Naive thymus-derived CD4-positive, alpha-beta T cell (primary cell): ENCODE measurements around the gene PAK4. TPM values are rescaled to one million over a fixed set of nuclear protein-coding genes. Genes with fewer than 3 reads are reported as not detected.
A peak's percentile ranks its signal among the peaks of the same experiment; 100 is the strongest.

Experiments used
- ATAC-seq: fragments of 150-1000 bp; cut with Tn5 transposase; 2 replicates; pipeline ENCODE4 v1.10.0; 2021; ENCODE audit warnings: mild to moderate bottlenecking, moderate library complexity
- CTCF ChIA-PET: fragments of 350-600 bp; sonication (Branson Sonifier 250); formaldehyde crosslinking; loops from one replicate; lab custom pipeline; 2021; ENCODE audit warnings: antibody characterized with exemption; lab: Charles Lee
- POLR2A ChIA-PET: fragments of 350-600 bp; sonication (Branson Sonifier 250); formaldehyde crosslinking; loops from one replicate; lab custom pipeline; 2021; ENCODE audit warnings: antibody characterized with exemption, inconsistent platforms; lab: Charles Lee
- DNase-seq, 9 donors: peaks; one replicate each; pipeline versions ENCODE4 v3.0.0 to v3.0.0-alpha.2; 2020 to 2022; ENCODE audit warnings: mixed read lengths in 1 of 9
- H3K27ac ChIP-seq: one replicate; pipeline ENCODE4 v1.7.0; 2013; ENCODE audit warnings: mild to moderate bottlenecking, low read depth, low read length, moderate library complexity
- H3K27me3 ChIP-seq, 2 donors: one replicate each; pipeline ENCODE4 v1.7.0; 2013; ENCODE audit warnings: low read length in 2 of 2, mild to moderate bottlenecking in 2 of 2, moderate library complexity in 2 of 2; ENCODE audit not compliant: control insufficient read depth in 2 of 2, insufficient read depth in 2 of 2
- H3K36me3 ChIP-seq, 3 experiments: 1 replicate in 2 of 3; 2 replicates in 1 of 3; pipeline ENCODE4 v1.7.0; 2013; ENCODE audit warnings: low read length in 3 of 3, mild to moderate bottlenecking in 3 of 3, moderate library complexity in 1 of 3; ENCODE audit not compliant: insufficient read depth in 3 of 3, control insufficient read depth in 2 of 3
- H3K4me1 ChIP-seq, 2 donors: one replicate each; pipeline ENCODE4 v1.7.0; 2013; ENCODE audit warnings: low read length in 2 of 2, mild to moderate bottlenecking in 2 of 2, moderate library complexity in 1 of 2; ENCODE audit not compliant: control insufficient read depth in 2 of 2, insufficient read depth in 2 of 2
- H3K4me3 ChIP-seq: 2 replicates; pipeline ENCODE4 v1.7.0; 2013; ENCODE audit warnings: mild to moderate bottlenecking, low read length
- H3K9me3 ChIP-seq, 3 experiments: 1 replicate in 2 of 3; 2 replicates in 1 of 3; pipeline ENCODE4 v1.7.0; 2013; ENCODE audit warnings: low read length in 3 of 3; ENCODE audit not compliant: control insufficient read depth in 2 of 3
- H3K27ac Mint-ChIP-seq, 9 donors: one replicate each; pipeline ENCODE4 v1.8.0; 2020 to 2022; ENCODE audit warnings: mixed read lengths in 9 of 9, mild to moderate bottlenecking in 8 of 9, moderate library complexity in 5 of 9, inconsistent platforms in 2 of 9
- H3K27me3 Mint-ChIP-seq, 5 donors: one replicate each; pipeline ENCODE4 v1.8.0; 2021 to 2022; ENCODE audit warnings: mixed read lengths in 5 of 5, mild to moderate bottlenecking in 1 of 5
- H3K36me3 Mint-ChIP-seq, 5 donors: one replicate each; pipeline ENCODE4 v1.8.0; 2020 to 2022; ENCODE audit warnings: mixed read lengths in 5 of 5, mild to moderate bottlenecking in 3 of 5, inconsistent platforms in 1 of 5
- H3K4me1 Mint-ChIP-seq, 7 donors: one replicate each; pipeline ENCODE4 v1.8.0; 2020 to 2022; ENCODE audit warnings: mixed read lengths in 7 of 7, mild to moderate bottlenecking in 3 of 7, inconsistent platforms in 1 of 7
- H3K4me3 Mint-ChIP-seq, 10 donors: one replicate each; pipeline ENCODE4 v1.8.0; 2020 to 2022; ENCODE audit warnings: mild to moderate bottlenecking in 10 of 10, mixed read lengths in 10 of 10, moderate library complexity in 6 of 10, inconsistent platforms in 2 of 10
- H3K9me3 Mint-ChIP-seq, 11 donors: one replicate each; pipeline ENCODE4 v1.8.0; 2020 to 2022; ENCODE audit warnings: mixed read lengths in 11 of 11, mild to moderate bottlenecking in 4 of 11, inconsistent platforms in 1 of 11, moderate library complexity in 1 of 11
- intact Hi-C, 2 donors: fragments of 100-400 bp; cut with micrococcal nuclease; formaldehyde crosslinking; loops; one replicate each; pipeline ENCODE4 v1.15.1; 2023
- polyA plus RNA-seq, 2 donors: library from polyadenylated mRNA; unstranded; fragments of 300-500 nt; fragmentation: Illumina TruSeq; gene quantifications; one replicate each; pipeline ENCODE4 v1.2.3, GENCODE V29; 2021
- total RNA-seq, 6 experiments: library from RNA in 5 of 6; stranded (reverse) in 5 of 6; gene quantifications; 1 replicate in 5 of 6; 2 replicates in 1 of 6; pipeline ENCODE4 v1.2.3 and lab custom pipeline; 2021 to 2026

Gene PAK4
- total and polyA plus RNA-seq, 7 experiments from 2014 or later = 1.0 to 17.5 (median 10.4) TPM

DNA sequence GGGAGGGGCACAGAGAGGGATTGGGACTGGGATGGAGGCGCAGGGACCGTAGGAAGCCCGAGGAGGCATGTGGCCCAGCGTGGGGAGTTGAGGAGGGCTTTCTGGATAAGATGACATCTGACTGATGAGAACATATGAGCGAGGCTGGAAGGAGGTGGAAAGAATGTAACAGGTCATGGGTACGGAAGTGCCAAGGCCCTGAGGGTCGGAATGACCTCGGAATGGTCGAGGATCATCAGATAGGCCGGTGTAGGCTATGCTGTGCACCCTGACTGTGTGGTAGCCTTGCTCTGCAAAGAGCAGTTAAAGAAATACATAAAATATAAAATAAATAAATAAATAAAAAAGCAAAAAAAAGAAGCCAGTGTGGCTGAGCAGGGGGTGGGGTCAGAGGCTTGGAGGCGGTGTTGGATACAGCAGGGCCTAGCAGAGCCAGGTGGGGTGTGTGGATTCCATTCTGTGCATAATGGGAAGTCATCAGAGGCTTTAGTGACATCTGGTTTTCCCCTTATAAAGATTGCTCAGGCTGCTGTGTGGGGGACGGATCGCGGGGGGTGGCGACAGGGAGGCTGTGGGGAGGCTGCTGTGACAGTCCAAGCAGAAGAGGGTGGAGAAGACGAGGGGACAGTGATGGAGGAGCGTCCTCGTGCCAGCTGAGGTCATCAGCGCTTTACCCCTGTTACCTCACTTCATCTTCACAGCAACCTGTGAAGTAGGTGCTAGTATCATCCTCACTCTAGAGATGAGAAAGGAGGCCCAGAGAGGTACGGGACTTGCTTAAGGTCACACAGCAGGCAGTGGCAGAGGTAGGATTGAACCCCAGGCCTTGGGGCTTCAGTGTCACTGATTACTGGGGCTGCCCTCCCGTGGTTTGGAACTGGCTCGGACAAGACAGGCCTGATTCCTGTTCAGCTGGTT lies 5.0 kb downstream of the PAK4 start:
- CTCF ChIA-PET = no interaction called here
- H3K36me3 Mint-ChIP-seq = peaks cover 0 to 1% (median 0%) of the 10 kb centered on the region in 5 donors
- peaks cover 23 to 53% (median 33%) of the 10 kb centered on the region in 7 donors for H3K4me1 Mint-ChIP-seq
- Histone ChIP-seq H3K27me3 (no peaks in the 10 kb centered on the region), H3K36me3 (peaks cover 0 to 3% (median 0%) of the 10 kb centered on the region in 3 experiments), H3K4me1 (peaks cover 0 to 4% of the 10 kb centered on the region in 2 donors), H3K4me3 (no peak overlapping the region), H3K27ac (no peak overlapping the region), H3K9me3 (no peaks in the 10 kb centered on the region)
- H3K4me3 Mint-ChIP-seq = no peak overlapping the region
- DNase-seq (no peak), ATAC-seq (no peak)
- H3K9me3 Mint-ChIP-seq = no peaks in the 10 kb centered on the region
- H3K27me3 Mint-ChIP-seq = no peaks in the 10 kb centered on the region
- H3K27ac Mint-ChIP-seq = peak overlapping the region in 1 of 9 donors; percentile 52
- POLR2A ChIA-PET = interaction anchor here (0.6 kb wide), 1 partner anchor 696 kb away, joined by 3 read pairs; no protein-coding TSS in a partner anchor
- intact Hi-C loops = no loop called here

- no peak overlapping the region for H3K4me3 ChIP-seq
- no peak for ATAC-seq
- H3K4me1 ChIP-seq = no peaks in the 10 kb centered on the region
- Mint-ChIP-seq H3K27me3 (no peaks in the 10 kb centered on the region), H3K9me3 (no peaks in the 10 kb centered on the region), H3K27ac (peak overlapping the region in 2 of 9 donors; percentile 33 to 52), H3K4me3 (no peak overlapping the region), H3K36me3 (no peaks in the 10 kb centered on the region), H3K4me1 (peaks cover 16 to 48% (median 32%) of the 10 kb centered on the region in 7 donors)
- CTCF ChIA-PET = interaction anchor here (0.7 to 1.0 kb wide), 2 partner anchors 9 to 202 kb away, joined by 3 read pairs; no protein-coding TSS in a partner anchor
- DNase-seq = no peak
- no peak overlapping the region for H3K27ac ChIP-seq
- no peaks in the 10 kb centered on the region for H3K36me3 ChIP-seq
- intact Hi-C loops = no loop called here
- H3K27me3 ChIP-seq = no peaks in the 10 kb centered on the region
- POLR2A ChIA-PET = interaction anchor here (0.6 kb wide), 1 partner anchor 697 kb away, joined by 3 read pairs; no protein-coding TSS in a partner anchor
- H3K9me3 ChIP-seq = no peaks in the 10 kb centered on the region
Measured at GRCh38 chr19:39131255-39131755, 5.7 kb downstream of the PAK4 start.

DNA sequence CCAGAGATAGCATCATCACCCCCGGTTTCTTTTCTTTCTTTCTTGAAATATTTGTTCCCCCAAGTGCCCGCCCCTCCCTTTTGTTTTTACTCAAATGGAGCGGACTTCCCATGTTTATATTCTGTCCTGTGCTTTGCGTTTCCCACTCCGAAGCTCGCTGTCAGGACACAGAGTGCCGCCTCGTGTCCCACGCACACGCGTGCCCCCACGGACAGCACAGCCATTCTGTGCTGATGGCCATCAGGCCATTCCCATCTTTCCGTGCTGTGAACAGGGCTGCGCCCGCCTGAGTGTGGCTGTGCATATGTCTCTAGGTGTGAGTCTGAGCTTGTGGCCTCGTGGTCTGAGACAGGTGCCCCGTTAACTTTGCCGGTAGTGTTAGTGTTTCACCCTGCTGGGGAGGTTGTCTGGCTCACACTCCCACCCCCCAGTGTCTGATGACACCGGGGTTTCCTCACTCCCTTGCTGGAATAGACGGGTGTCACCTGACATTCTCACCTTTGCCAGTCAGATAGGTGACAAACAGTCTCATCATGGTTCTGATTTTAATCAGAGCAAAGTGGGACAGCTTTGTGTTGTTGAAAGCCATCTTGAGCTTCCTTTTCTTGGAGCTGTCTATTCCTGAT lies 6.9 kb downstream of the PAK4 start:
- peak overlapping the region in 2 of 9 donors; percentile 1 to 59 for H3K27ac Mint-ChIP-seq
- H3K27me3 Mint-ChIP-seq = no peaks in the 10 kb centered on the region
- ChIA-PET POLR2A (interaction anchor here (0.5 to 1.0 kb wide), 3 partner anchors 9 to 258 kb away, joined by 3 read pairs; partner anchors contain the start of genes MED29 and PAF1), CTCF (interaction anchor here (0.7 kb wide), 1 partner anchor 201 kb away, joined by 3 read pairs; no protein-coding TSS in a partner anchor)
- no peak overlapping the region for H3K4me3 Mint-ChIP-seq
- H3K36me3 Mint-ChIP-seq = peaks cover 0 to 6% (median 0%) of the 10 kb centered on the region in 5 donors
- peaks cover 14 to 45% (median 37%) of the 10 kb centered on the region in 7 donors for H3K4me1 Mint-ChIP-seq
- H3K9me3 Mint-ChIP-seq = no peaks in the 10 kb centered on the region
- DNase-seq (no peak), ATAC-seq (no peak)
- intact Hi-C loops = no loop called here
- H3K4me3 ChIP-seq = no peak overlapping the region
- no peaks in the 10 kb centered on the region for H3K36me3 ChIP-seq
- no peaks in the 10 kb centered on the region for H3K4me1 ChIP-seq
- H3K27ac ChIP-seq = no peak overlapping the region
- no peaks in the 10 kb centered on the region for H3K27me3 ChIP-seq
- H3K9me3 ChIP-seq = no peaks in the 10 kb centered on the region

DNA sequence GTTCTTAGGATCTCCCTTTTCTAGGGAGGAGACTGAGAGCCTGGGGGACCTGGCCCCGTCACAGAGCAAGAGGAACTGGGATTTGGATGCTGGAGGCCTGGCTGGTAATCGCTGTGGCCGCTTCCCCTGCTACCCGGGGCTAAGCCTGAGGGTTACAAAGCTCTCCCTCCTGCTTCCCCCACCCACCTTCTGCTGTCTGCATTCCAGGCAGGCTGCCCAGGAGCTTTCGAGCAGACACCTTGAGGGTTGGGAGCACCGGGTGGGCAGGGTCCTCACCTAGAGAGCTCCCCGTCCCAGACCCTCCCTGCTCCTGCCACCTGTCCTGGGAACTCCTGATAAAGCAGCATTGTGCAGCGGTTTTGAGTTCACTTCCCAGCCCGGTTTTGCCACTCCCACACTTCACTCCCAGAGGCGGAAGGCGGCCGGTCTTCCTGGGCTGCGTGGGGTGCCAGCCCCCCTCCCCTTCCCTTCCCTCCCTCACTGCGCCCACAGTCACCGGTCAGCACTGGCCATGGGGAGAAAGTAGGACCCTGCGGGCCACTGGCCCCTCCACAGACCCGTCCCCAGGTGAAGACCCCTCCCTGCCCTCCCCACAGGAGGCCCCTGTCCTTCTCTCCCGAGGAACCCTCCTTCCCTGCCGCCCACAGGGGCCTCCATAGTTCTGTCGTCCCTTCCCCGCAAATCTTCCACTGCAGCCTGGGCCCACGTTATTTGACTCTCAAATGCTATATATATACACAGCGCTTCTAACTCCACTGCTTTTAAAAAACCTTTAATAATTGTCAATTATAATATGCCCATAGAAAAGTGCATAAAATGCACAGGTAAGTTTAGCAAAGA lies 8.1 kb downstream of the PAK4 start:
- no peaks in the 10 kb centered on the region for H3K9me3 Mint-ChIP-seq
- Histone ChIP-seq H3K9me3 (no peaks in the 10 kb centered on the region), H3K4me1 (no peaks in the 10 kb centered on the region), H3K27ac (no peak overlapping the region), H3K27me3 (no peaks in the 10 kb centered on the region), H3K36me3 (no peaks in the 10 kb centered on the region), H3K4me3 (no peak overlapping the region)
- peaks cover 9 to 50% (median 44%) of the 10 kb centered on the region in 7 donors for H3K4me1 Mint-ChIP-seq
- H3K4me3 Mint-ChIP-seq = no peak overlapping the region
- ChIA-PET CTCF (no interaction called here), POLR2A (interaction anchor here (1.0 kb wide), 1 partner anchor 11 kb away, joined by 3 read pairs; no protein-coding TSS in a partner anchor)
- no peak overlapping the region for H3K27ac Mint-ChIP-seq
- H3K36me3 Mint-ChIP-seq = peaks cover 0 to 6% (median 0%) of the 10 kb centered on the region in 5 donors
- DNase-seq (no peak), ATAC-seq (peak; percentile 15)
- intact Hi-C loops = no loop called here
- no peaks in the 10 kb centered on the region for H3K27me3 Mint-ChIP-seq

DNA sequence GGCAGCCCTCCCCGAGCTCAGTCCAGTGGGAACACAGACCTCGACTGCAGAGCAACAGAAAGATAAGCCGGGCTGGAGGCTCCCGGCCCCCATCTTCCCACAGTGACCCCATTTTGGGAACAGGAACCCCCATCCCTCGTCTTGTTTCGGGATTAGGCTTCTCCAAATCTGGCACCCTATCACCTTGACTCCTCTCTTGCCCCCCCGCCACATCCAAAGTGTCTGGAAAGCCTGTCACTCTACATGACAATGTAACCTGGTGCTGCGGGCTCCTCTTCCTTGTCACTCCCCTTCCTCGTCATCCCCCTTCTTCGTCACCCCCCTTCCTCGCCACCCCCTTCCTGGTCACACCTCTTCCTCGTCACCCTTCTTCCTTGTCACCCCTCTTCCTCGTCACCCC lies 10.1 kb downstream of the PAK4 start:
- POLR2A ChIA-PET = no interaction called here
- no peaks in the 10 kb centered on the region for H3K9me3 Mint-ChIP-seq

More for the DNA sequence above, 10.1 kb downstream of the PAK4 start:
- Histone ChIP-seq H3K4me3 (no peak overlapping the region), H3K27ac (no peak overlapping the region), H3K9me3 (no peaks in the 10 kb centered on the region), H3K27me3 (no peaks in the 10 kb centered on the region), H3K4me1 (no peaks in the 10 kb centered on the region), H3K36me3 (no peaks in the 10 kb centered on the region)
- no peak overlapping the region for H3K4me3 Mint-ChIP-seq
- H3K4me1 Mint-ChIP-seq = peaks cover 7 to 41% (median 33%) of the 10 kb centered on the region in 7 donors
- DNase-seq = no peak
- H3K27ac Mint-ChIP-seq = peak overlapping the region in 1 of 9 donors; percentile 13
- ATAC-seq = no peak
- no peaks in the 10 kb centered on the region for H3K27me3 Mint-ChIP-seq
- peaks cover 0 to 6% (median 0%) of the 10 kb centered on the region in 5 donors for H3K36me3 Mint-ChIP-seq
- intact Hi-C loops = no loop called here
- CTCF ChIA-PET = no interaction called here
